HG03280 (cell line): ENCODE measurements around the gene PTPN14.
A peak's percentile ranks its signal among the peaks of the same experiment; 100 is the strongest.

Source experiments
- ATAC-seq: cut with Tn5 transposase; IDR thresholded peaks from one replicate; pipeline ENCODE4 v1.9.1; 2021; ENCODE audit warnings: mild to moderate bottlenecking, moderate library complexity; ENCODE audit not compliant: unreplicated experiment

PTPN14 gene

DNA sequence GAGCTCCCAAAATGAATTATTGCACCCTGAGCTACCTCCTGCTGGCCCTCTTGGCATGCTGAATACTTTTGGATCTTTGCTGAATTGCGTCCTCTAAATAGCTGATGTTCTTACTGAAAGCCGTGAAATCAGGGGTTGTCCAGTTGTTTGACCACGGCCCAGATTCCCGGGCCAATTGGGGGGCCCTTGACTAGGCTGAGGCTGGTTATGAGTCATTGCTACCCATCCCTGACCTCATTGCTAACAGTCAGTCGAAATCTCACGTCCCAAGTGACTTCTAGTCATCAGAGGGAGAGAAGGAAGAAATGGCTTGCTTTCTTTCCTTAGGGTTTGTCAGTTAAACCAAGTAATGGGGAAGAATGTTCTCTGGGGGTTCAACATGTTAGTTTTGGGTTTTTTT, 233.0 kb downstream of the PTPN14 start:
- peak; percentile 38 for ATAC-seq

DNA sequence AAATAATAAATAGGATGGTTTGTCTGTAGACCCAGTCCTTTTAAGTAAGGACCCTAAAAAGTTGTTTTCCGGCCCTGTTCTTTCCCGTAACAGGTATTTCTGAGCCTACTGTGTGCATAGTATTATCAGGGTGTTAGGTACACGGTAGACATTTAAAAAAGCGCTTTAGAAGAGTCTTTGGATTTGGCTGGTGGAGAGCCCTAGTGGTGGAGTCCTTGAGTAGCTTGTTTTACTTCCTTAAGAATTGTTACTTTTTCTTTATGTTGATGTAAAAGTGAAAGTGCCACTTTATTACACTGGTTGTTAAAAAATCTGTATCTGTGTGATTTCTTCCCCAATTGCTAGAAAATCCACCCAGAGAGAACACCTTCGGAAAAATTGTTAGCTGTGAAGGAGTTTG, 233.7 kb downstream of the PTPN14 start:
- ATAC-seq = no peak

DNA sequence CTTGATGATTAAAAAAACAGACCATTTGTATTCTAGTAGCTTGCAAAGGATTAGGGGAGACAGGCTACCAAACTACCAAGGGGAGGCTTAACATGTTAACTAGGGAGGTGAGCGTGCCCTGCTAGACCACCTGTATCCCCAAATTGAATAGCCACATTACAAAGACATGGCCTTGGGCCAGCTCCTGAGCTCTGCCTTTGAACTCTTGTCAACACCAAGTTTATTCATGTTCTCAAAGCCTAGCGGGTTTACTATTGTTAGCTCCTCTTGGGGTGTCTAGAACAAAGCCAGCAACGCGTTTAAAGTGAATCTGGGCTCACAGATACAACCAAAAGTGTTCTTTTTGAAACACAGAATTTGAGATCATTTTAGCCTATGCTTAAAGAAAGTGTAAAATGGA, 234.1 kb downstream of the PTPN14 start:
- no peak for ATAC-seq

DNA sequence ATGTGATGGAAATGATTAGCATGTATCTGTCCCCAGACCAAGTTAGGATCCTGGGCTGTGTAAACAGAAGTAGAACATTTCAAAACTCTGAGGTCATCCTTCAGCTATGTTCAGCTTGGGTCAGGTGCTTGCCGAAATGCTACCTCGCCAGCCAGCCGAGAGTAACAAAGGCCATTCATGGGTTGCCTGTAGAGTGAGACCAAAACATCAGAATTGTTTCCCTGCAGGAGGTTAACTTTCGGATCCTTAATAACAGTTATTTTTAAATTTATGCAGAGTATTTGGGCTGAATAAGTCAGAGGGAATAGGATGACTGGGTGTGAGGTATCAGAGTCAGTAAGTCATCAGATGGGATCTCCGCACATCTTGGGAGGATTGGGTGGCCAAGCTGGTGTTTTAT, 234.8 kb downstream of the PTPN14 start:
- ATAC-seq = no peak

DNA sequence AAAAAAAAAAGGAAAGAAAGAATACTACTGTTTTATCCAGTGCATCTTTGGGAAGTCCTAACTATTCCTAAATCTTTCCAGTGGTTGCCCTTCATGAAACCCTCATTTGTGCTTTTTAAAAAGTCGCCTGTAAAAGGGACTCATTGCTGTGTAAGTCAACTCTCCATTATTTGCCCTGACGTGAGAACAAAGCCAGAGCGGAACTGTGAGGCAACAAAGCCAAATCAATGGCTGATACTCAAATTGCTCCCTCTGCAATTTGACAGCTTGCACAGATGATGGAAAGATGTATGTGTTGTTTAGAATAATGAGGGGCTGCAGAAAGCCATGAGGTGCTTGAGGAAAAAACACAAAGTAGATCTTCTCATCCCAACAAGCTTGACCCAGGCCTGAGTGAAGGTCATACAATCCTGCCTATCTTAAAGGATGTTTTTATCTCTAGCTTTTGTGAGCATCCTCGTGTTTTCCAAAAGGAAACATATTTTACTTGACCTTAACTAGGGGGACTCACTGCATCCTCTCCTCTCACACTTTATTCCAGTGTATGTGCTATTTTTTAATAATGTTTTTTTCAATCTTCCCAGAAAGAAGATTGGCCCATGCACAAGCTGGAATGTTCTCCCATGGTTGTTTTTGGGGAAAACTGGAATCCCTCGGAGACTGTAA, 237.1 kb downstream of the PTPN14 start:
- ATAC-seq = no peak

DNA sequence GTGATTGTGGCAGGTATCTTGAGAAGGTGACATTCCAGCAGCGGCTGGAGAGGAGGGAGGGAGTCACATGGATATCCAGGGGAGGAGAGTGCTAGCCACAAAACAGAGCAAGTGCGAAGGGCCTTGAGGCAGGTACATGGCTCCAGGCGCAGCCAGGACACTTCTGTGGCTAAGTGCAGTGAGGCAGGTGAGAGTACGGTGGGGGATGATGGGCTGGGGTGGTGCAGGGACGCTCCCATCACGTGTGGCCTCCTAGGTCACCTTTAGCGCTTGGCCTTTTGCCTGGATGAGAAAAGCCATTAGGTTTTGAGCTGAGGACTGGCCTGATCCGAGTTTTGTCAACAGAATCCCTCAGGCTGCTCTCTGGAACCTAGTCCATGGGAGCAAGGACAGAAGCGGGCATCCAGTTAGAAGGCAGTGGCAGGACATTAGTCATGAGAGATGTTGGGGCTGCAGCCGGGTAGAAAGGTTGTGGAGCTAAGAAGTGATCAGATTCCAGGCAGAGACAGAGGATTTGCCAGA, 238.8 kb downstream of the PTPN14 start:
- no peak for ATAC-seq

DNA sequence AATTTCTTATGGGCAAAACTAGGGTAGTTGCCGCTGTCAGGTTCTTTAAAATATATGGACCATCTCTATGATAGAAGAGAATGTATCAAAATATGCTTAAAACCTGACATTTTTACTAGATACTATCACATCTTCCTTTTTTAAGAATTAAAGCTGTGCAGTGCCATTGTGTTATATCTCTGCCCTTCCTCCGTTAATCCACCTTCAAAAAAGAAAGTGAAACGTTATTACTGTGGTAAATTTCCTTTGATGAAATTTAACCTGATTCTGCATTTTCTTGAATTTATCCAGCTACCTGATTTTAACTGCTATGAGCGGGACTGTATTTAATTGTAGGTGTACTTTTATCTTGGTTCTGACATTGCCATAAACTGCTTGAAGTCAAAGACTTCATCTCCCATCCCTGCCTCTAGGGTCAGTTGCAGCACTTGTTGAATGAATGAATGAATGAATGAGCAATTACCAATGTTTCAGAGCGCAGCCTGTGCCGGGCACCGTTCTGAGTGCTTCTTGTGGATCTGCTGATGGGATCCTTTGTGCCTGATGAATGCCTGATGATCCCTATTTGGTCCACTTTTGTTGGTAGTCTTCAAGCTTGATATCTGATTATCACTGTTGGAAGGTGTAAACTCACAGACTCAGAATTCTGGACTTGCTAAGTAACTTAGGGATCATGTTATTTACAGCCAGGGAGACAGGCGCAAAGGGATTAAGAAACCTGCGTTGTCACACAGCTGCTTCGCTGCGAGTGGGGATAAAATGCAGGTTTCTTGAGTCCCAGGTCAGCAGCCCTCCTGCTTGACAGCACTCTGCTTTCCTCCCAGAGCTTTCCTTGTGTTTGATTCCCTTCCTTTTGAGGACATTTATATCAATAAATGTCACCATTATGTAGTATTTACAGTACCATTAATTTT, 240.4 kb downstream of the PTPN14 start:
- ATAC-seq = no peak

DNA sequence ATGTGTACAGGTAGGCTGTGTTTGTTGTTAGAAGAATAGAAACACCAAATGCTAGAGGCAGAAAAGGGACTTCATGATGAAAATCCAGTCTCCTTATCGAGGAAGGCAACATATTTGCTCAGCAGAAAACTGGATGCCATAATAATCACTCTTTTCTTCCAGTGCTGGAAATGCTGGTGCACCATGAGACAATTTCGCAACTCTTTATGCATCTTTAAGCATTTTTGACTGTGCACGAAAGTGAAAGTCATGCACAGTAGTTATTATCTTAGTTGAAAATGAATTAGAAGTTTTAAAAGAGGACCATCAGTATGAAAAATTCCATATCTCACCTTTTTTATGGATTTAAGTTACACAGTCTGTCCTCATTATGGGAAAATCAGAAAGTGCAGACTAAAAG, 241.4 kb downstream of the PTPN14 start:
- no peak for ATAC-seq

DNA sequence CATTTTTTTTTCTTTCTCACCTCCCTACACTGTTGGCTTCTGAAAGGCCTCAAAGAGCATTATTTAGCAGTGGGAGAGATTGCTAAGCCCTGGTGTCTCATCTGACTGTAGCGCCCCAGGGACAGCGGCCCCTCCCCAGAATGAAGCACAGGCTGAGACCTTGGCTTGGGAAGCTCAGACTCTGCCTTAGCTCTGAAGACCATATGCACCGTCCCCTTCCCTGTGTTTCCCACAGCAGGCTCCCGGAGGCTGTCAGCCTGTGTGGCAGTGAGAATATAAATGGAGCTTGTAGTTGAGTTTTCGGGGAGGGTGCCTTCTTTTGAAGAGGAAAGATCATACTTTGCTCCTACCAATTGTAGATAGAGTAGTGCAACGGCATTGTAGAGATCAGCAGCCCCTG, 245.1 kb downstream of the PTPN14 start:
- ATAC-seq = no peak

DNA sequence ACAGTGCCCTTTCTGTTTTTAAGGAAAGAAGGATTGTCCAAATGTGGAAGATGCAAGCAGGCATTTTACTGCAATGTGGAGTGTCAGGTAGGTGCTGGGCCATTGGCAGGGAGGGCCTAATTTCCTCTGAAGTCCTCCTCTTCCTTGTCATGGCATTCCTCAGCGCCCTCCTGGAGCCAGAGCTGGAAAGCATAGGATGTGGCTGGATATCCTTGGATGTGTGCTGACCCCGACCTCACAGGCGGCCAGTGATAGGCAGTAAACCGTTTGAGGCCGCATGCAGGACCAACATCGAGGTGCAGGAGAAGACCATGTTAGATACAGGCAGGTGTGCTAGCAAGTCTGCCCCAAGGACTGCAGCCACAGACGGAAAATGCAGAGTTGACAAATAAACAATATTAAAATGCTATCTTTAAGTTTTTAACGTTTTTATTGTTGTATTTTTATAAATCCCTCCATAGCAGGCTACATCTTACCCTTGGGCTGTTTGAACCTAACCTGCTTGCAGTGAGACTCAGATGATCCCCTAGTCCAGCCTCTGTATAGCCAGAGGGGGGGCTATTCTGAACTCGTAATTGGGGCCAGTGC, 246.1 kb downstream of the PTPN14 start:
- no peak for ATAC-seq

DNA sequence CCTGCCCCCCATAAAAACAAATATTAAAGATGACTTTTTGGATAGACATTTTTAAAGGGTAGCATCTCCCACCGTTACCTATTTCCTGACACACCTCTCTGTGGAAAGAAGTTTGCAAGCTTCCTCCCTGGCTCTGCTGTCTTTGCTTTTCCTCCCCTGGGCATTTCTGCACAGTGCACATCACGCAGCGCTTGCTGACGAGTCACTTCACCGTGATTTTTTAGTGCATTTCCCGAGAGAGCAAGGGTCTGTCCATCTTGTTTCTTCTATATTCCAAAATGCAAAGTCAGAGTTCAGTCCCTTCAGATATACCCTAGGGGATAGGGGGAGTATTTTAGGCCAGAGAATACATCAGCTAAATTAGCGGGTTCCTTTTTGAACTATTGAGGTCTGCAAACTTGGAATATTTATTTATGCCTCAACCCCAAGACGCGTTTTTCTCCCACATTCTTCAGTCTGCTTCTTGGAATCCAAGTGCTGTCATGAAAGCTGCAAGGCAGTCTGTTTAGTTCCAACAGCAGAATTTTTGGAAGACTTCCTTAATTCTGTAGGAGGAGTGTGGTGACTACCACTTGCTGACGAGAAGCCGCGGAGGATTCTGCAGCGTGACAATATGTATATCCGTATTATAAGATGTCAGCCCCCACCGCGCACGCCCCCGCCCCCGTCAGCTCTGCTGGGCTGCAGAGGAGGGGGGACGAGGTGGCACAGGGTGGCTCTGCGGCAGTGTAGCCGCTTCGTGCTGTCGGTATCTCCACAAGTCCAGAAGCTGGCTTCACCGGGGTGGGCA, 248.1 kb downstream of the PTPN14 start:
- no peak for ATAC-seq

DNA sequence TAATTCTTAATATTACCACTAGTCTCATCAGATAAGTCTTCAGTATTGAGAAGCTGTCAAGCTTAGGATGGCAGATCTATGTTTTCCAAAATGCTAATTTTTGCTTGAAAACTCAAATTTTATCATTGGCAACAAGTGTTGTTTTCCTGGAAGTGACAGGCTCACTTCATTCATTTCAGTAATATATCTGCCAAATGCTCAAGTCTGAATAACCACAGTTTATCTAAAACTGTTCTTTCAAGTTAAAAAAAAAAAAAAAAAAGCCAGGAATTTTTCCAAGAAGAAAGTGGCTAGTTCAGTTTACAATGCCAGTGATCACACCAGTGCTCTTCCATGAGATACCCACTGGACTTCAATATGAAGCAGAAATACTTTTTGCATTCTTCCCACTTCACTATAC, 249.9 kb downstream of the PTPN14 start:
- ATAC-seq = no peak

DNA sequence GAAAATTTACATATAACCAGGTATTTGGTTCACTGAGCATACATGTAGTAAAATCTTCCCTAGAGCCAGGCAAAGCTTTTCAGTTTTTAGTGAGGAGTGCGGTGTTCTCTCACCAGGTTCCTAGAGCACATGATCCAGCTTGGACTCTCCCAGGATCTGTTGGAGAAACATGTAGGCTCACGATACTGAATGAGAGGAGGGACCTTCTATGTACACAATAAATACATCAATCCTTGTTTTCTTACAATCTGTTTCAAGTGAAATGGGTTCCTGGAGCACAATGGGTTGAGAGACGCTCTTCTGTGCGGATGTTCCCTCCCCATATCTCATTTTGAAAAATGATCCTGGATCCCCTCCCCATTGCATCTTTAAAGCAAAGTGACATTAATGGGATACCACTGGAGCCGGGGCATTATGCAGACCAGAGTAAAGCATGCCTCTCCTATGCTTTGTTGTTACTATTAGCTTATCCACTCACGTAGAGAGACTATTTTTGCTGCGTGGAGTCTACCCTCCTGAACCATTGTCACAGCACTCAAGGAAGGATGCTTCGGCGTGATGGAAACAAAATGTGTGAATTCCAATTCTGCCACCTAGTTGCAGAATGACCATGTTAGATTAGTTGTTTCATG, 251.1 kb downstream of the PTPN14 start:
- ATAC-seq = no peak
